ENCODE measurements around the gene PSMA6.
"Not testable (repeated sequence)": the region's sequence is repeated elsewhere in the genome, so short reads cannot be mapped to it uniquely, and the experiment has no call there.

Gene PSMA6

GRCh38 chr14:35355981-35356841 is 64.0 kb downstream of the PSMA6 start:
- Mint-ChIP-seq H3K4me1 (peaks cover 25% of the 10 kb centered on the region), H3K27me3 (no peaks in the 10 kb centered on the region), H3K4me3 (no peak overlapping the region), H3K36me3 (no peaks in the 10 kb centered on the region), H3K9me3 (no peaks in the 10 kb centered on the region), H3K27ac (peak overlapping the region; percentile 54)
- ATAC-seq: peak; percentile 35

GRCh38 chr14:35359655-35360054 is 67.5 kb downstream of the PSMA6 start:
- H3K27ac Mint-ChIP-seq: peak overlapping the region; percentile 58
- H3K36me3 Mint-ChIP-seq: not testable (repeated sequence)

GRCh38 chr14:35361141-35361480 is 68.9 kb downstream of the PSMA6 start:
- H3K27me3 Mint-ChIP-seq: no peaks in the 10 kb centered on the region
- no peaks in the 10 kb centered on the region for H3K9me3 Mint-ChIP-seq
- no peak for ATAC-seq
- H3K4me3 Mint-ChIP-seq: no peak overlapping the region
- H3K36me3 Mint-ChIP-seq: no peaks in the 10 kb centered on the region
- peaks cover 36% of the 10 kb centered on the region for H3K4me1 Mint-ChIP-seq
- H3K27ac Mint-ChIP-seq: peak overlapping the region; percentile 58

More at GRCh38 chr14:35359655-35360054, 67.5 kb downstream of the PSMA6 start:
- not testable (repeated sequence) for H3K27me3 Mint-ChIP-seq, ATAC-seq, H3K4me3 Mint-ChIP-seq, H3K9me3 Mint-ChIP-seq
- H3K4me1 Mint-ChIP-seq: peaks cover 26% of the 10 kb centered on the region

GRCh38 chr14:35362450-35362849 is 70.3 kb downstream of the PSMA6 start:
- H3K27me3 Mint-ChIP-seq: no peaks in the 10 kb centered on the region
- no peak overlapping the region for H3K27ac Mint-ChIP-seq
- no peaks in the 10 kb centered on the region for H3K9me3 Mint-ChIP-seq
- no peak overlapping the region for H3K4me3 Mint-ChIP-seq
- no peak for ATAC-seq
- no peaks in the 10 kb centered on the region for H3K36me3 Mint-ChIP-seq
- peaks cover 44% of the 10 kb centered on the region for H3K4me1 Mint-ChIP-seq

- H3K9me3 Mint-ChIP-seq: no peaks in the 10 kb centered on the region
- ATAC-seq: no peak
- no peak overlapping the region for H3K4me3 Mint-ChIP-seq
- H3K4me1 Mint-ChIP-seq: peaks cover 49% of the 10 kb centered on the region
- no peaks in the 10 kb centered on the region for H3K27me3 Mint-ChIP-seq
- H3K36me3 Mint-ChIP-seq: no peaks in the 10 kb centered on the region
- H3K27ac Mint-ChIP-seq: no peak overlapping the region
These were observed 70.8 kb downstream of the PSMA6 start for GRCh38 chr14:35362911-35363374.

GRCh38 chr14:35365130-35366055 is 73.2 kb downstream of the PSMA6 start:
- Mint-ChIP-seq H3K27ac (peak overlapping the region; percentile 83), H3K9me3 (no peaks in the 10 kb centered on the region), H3K27me3 (no peaks in the 10 kb centered on the region), H3K4me3 (no peak overlapping the region), H3K36me3 (no peaks in the 10 kb centered on the region), H3K4me1 (peaks cover 53% of the 10 kb centered on the region)
- peak; percentile 79 for ATAC-seq

- Mint-ChIP-seq H3K27ac (peak overlapping the region; percentile 83), H3K27me3 (no peaks in the 10 kb centered on the region), H3K4me3 (no peak overlapping the region), H3K36me3 (no peaks in the 10 kb centered on the region), H3K9me3 (peaks cover 4% of the 10 kb centered on the region), H3K4me1 (peaks cover 46% of the 10 kb centered on the region)
- ATAC-seq: no peak
These were observed 73.9 kb downstream of the PSMA6 start for GRCh38 chr14:35366056-35366451.

GRCh38 chr14:35366521-35366976 is 74.4 kb downstream of the PSMA6 start:
- Mint-ChIP-seq H3K36me3 (no peaks in the 10 kb centered on the region), H3K27ac (peak overlapping the region; percentile 72), H3K27me3 (no peaks in the 10 kb centered on the region), H3K4me3 (no peak overlapping the region), H3K4me1 (peaks cover 45% of the 10 kb centered on the region), H3K9me3 (peaks cover 5% of the 10 kb centered on the region)
- no peak for ATAC-seq

GRCh38 chr14:35367056-35367372 is 74.8 kb downstream of the PSMA6 start:
- Mint-ChIP-seq H3K27ac (peak overlapping the region; percentile 72), H3K27me3 (no peaks in the 10 kb centered on the region), H3K4me1 (peaks cover 45% of the 10 kb centered on the region), H3K36me3 (no peaks in the 10 kb centered on the region), H3K9me3 (peaks cover 5% of the 10 kb centered on the region), H3K4me3 (no peak overlapping the region)
- no peak for ATAC-seq
